GM21528 (cell line): Measurements from ENCODE around the gene KCNJ1.
A peak's percentile ranks its signal among the peaks of the same experiment; 100 is the strongest.

Source experiments
- ATAC-seq: cut with Tn5 transposase; IDR thresholded peaks from one replicate; pipeline ENCODE4 v1.9.1; 2021; ENCODE audit warnings: mild to moderate bottlenecking, moderate library complexity; ENCODE audit not compliant: unreplicated experiment, low FRiP score

The KCNJ1 gene

GRCh38 chr11:128902515-128903066, 35.5 kb upstream of the KCNJ1 start:
- no peak for ATAC-seq

DNA sequence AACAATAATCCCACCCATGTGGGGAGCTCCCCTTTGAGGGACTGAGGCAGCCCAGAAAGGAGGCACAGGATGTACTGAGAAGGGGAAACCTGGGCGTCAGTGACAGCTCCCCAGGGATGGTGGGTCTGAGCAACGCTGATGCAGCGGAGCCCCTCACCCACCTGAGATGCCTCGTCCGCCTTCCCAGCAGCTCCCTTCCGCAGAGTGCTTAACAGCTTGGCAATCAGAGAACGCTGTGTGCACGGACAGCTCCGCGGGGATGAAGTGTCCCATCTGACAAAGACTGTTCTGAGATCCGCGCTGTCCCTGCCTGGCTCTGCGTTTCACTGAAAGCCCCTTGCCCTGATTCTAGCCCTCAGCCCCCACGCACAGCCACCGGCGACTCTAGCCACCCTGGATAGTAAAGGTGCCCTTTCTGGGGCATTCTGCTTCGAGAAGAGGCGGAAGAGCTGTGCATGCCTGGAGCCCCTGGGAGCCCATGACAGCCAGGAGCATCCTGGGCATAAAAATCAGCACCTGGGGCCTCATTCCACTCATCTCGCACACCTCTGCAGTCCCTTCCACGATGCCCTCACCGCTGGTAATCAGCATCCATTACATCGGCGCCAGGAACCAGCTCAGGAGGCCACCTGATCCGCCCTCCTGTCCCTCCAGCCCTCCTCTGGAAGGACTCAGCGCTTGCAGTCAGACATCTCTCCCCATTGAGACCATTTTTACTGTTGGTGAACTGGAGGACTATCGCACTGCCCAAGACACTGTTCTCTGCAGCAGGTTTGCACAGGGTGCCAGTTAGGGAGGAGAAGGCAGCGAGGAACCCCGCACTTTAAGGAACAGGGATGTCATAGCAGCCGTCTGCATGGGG, 34.8 kb upstream of the KCNJ1 start:
- ATAC-seq: no peak

DNA sequence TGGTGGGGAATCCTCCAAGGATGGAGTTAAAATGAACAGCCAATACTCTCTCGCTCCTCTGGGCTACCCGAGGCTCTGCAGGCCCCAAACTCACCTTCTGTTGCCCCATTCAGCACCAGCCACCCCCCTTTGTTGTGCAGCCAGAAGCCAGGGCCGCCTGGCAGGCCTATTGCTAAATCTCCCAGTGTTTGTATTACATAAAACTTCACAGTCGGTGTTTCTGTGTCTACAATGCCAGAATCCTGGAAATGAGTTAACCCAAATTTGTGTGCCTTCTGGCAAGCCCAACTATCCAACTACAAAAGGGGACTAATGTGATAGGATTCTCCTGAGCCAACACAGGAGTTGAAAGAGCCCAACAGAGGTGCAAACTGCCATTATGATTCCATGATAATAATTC, 33.4 kb upstream of the KCNJ1 start:
- no peak for ATAC-seq

DNA sequence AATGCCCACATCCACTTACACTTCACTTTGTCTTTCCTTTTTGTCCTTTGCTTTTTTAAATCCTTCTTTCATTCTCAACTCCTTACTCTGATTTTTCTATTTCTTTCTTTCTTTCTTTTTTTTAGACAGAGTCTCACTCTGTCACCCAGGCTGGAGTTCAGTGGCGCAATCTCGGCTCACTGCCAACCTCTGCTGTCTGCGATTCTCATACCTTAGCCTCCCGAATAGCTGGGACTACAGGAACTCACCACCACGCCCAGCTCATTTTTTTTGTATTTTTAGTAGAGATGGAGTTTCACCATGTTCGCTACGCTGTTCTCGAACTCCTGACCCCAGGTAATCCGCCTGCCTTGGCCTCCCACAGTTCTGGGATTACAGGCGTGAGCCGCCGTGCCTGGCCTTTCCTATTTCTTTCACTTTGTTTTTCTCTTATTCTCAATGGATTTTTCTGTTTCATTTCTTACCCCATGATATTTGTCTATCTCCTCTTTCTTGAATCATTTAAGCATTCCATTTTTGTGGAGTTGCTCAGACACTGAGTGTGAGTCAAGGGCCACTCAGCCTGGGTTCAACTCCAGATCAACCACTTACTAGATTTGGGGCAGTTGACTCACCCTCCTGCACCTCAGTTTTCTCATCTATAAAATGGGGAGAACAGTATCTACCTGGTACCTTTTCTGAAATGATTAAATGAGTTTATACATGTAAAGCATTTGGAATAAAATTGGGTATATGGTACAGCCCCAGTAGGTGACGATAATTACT, 31.7 kb upstream of the KCNJ1 start:
- ATAC-seq: no peak

DNA sequence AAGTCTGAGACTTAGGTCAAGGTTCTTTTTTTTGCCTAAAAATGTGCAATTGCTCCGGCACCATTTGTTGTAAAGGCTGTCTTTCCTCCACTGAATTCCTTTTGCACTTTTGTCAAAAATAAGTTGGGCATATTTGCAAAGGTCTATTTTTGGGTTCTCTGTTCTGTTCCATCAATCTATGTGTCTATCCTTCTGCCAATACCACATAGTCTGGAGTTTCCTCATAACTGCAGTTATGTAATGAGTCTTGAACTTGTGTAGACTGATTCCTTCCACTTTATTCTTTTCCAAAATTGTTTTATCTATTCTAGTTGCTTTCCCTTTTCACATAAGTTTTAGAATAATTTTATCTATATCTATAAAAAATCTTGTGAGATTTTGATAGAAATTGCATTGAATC, 30.7 kb upstream of the KCNJ1 start:
- no peak for ATAC-seq

DNA sequence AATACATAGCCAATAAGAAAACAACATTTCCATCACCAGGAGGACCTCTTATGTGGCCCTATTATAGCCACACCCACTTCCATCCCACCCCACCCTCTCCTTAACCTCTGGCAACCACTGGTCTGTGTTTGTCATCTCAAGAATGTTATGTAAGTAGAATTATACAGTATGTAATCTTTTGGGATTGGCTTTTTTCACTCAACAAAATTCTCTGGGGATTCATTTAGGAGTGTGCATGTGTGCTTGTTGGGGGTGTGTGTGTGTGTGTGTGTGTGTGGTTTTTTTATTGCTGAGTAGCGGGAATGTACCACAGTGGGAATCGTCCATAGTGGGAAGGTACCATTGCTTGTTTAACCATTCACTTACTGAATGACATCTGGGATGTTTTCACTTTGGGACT, 29.3 kb upstream of the KCNJ1 start:
- ATAC-seq: no peak

DNA sequence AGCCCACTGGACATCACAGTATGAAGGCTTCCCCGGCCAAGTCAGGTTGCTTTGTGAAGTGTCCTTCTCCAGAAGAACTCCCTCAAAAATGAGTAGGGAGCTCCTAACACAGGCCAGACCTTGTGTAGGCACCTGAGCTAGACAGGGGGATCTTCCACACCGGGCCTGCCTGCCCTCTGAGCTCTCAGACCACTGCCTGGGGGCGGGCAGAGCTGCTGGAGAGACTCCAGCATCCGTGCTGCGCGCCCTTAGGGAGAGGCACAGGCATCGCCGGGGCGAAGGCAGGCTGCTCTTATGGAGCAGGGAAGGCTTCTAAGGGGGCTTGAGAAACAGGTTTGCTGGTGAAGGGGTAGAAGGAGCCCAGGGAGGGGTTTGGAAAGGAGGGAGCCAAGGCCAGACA, 28.4 kb upstream of the KCNJ1 start:
- ATAC-seq: no peak

DNA sequence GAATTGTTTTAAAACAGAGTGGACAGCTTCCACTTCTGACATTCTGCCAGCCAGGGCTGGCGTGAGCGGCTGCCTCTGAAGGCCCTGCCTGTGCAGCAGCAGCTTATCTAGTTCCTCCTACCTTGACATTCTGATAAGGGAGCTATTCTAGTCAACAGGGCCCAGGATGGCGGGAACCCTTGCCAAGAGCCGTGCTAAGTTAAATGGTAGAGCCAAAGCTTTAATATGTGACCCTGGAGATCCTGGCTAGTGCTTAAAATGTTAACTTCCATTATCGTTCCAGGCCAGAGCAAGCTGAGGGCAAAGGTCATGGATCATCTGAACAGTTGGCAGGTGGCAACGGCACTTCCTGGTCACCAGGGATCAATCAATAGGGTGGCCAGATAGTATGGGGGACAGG, 27.6 kb upstream of the KCNJ1 start:
- ATAC-seq: no peak

- peak; percentile 21 for ATAC-seq
Observed at GRCh38 chr11:128894286-128894681, 27.2 kb upstream of the KCNJ1 start.

- ATAC-seq: peak; percentile 85
Observed at GRCh38 chr11:128893578-128894285, 26.6 kb upstream of the KCNJ1 start.

GRCh38 chr11:128892866-128893565, 25.9 kb upstream of the KCNJ1 start:
- ATAC-seq: no peak

- ATAC-seq: no peak
Observed at GRCh38 chr11:128891913-128892398, 24.9 kb upstream of the KCNJ1 start.

- no peak for ATAC-seq
Observed at GRCh38 chr11:128890543-128891368, 23.7 kb upstream of the KCNJ1 start, which contains the start of gene KCNJ5. KCNJ5 (plus strand) TSS chr11:128891356; CDS start chr11:128911274, 19,918 bp downstream.

GRCh38 chr11:128890216-128890542, 23.1 kb upstream of the KCNJ1 start:
- ATAC-seq: no peak

GRCh38 chr11:128889657-128890213, 22.6 kb upstream of the KCNJ1 start:
- ATAC-seq: no peak

DNA sequence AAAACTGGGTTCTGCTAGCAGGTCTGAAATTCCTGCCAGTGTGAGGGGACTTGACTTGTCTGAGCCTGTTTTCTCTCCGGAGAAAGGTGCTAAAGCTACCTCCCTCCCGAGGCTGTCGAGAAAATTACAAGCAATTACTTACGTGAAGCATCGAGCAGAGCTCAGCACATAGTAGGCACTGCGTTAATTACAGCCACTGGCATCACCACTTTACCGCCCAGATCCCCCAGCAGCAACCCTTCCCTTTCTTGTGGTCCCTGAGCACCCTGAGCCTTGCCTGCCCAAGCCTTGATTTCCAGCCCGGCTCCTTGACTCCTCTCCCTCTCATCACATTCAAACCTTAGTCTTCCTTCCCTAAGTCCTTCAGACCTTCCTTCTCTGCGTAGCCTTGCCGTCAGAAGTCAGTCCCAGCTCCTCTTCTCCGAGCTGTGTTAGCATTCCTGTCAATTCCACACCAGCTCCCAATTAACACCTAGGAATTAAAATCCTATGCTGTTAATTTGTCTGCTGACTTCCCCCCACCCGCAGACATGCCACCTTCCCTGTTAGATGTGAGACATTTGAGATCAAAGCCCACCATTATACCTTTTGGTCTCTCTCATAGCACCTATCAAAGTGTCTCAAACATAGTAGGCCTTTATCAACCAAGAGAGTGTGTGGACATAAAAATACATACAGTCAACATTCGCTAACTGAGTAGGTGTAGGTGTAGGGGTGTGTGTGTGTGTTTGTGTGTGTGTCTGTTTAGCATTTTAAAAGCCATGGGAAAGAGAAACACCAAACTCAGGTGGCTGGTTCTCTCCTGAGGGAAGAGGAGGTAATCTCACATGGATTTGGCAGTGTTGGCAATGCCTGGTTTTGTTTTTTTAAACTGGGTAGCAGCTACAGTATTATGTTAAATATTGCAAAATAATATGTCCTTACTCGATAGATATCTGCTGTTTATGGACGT, 21.2 kb upstream of the KCNJ1 start:
- ATAC-seq: no peak

DNA sequence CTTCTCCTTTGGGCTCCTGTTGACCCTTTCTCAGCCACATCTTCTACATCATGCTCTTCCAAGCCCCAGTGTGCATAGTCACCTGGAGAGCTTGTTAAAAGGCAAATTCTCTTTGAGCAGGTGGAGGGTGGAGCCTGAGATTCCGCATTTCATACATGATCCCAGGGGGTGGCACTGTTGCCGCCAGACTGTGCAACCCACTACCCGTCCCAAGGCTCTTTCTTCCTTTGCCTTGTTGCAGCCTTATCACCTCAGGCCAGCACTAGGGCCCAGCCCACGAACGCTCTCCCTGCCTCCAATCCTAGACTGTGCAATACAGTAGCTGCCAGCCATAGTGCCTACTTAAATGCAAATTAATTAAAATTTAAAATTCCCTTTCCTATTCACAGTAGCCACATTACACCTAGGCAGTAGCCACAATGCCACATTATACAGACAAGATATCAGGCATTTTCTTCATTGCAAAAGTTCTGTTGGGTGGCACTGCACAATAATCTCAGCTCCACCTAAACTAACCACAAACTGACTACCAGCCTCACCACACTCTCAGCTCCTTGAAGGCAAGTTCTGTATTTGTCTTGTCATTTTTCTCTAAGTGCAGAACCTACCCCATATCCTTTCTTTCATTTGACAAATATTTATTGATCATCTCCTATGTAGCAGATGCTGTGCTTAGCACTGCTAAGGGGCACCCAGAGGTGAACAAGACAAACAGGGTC, 19.5 kb upstream of the KCNJ1 start:
- ATAC-seq: no peak
